NCI-H187 treated with DMSO at 0.1 percent for 48 hours (cell line): ENCODE results near the gene POU3F2.
A peak's percentile ranks its signal among the peaks of the same experiment; 100 is the strongest.

Experiments
- DNase-seq: peaks from one replicate; lab custom pipeline; 2025; lab: John Stamatoyannopoulos, UW

POU3F2 gene

DNA sequence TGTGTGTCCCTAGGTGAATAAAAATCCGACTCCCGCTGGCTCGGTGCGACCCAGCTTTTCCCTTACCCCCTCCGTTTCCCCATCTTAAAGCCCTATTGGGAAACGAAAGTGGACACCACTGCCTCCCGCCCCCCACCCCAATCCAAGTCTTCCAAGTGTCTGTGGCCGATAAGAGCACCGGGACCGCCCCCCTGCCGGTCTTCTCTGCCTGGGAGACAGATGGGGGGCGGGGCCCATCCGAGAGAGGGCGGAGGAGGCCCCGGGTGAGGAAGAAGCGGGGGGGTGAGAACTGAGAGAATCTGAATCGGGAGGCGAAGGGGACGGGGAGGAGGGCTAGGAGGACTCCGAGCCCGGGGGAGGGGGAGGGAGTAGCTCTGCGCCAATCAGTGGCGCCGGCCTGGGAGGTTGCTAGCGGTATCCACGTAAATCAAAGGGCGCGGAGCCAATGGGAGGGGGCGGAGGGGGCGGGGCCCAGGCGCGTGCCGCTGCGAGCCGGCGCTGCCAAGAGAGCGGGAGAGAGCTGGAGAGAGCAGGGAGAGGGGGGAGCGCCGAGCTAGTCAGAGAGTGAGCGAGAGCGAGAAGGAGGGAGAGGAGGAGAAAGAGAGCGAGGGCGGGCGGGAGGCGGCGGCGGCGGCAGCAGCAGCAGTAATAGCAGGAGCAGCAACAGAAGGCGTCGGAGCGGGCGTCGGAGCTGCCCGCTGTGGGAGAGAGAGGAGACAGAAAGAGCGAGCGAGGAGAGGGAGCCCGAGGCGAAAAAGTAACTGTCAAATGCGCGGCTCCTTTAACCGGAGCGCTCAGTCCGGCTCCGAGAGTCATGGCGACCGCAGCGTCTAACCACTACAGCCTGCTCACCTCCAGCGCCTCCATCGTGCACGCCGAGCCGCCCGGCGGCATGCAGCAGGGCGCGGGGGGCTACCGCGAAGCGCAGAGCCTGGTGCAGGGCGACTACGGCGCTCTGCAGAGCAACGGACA lies at the start of gene POU3F2:
TSS of gene POU3F2 (plus strand) at position 515 of the 972 bp plus-strand sequence. CDS start at position 815, 300 bp downstream.
- DNase-seq: peak; percentile 97

DNA sequence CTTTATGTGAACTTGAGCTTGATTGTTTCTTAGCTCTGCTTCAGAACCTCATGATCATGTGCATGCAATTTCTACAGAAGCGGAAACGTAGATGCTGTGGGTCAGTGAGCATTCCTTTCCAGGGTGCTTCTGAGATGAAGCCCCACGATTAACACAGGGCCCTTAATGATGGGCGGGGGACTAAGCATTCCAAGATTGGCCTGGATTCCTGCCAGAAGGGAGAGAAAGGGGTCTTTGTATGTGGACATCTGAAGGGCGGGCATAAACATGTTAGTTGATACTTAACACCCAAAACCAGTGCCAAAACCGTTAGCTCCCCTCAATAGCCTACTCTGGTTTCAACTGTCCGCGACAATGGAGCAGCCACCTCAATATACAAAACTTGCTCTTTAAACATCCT lies 46.9 kb upstream of the POU3F2 start:
- no peak for DNase-seq

DNA sequence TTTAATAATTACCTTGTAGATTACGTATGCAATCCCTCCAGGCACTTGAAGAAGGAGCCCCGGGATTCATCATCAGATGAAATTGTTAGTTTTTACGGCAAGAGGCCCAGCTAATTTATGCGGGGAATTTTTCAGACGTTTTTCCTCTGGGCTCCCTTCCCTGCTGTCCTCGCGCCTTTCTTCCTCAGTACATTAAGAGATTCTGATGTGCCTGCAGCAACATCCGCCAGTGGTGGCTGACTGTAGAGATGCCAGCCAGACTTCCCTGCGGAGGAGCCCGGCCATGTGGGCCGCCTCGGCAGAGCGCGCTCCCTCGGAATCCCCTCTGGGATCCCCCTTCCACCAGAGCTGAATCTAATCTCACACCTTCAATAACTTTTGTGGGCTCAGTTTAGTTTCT lies 46.4 kb upstream of the POU3F2 start:
- no peak for DNase-seq

DNA sequence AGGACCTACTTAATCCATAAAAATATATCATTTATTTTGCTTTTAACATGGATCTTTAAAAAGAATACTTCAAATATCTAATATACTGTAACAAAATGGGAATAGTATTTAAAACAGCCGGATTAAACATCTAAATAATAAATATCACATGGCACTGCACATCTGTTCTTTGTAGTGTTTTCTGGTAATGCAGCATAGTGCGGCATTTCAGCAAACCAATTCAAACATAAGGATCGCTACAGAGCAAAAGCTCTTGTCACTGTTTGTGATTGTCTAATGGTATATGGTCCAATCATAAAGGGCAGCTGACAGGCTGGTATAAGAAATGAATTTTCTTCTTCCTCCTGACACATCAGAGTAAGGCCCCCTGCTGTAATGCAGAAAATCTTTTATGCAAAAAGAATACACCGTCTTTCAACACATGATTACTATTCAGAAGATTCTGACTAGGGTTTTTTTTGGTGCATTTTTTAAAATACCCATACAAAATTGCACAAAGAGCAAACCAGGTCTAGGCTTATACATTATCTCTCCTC lies 40.0 kb upstream of the POU3F2 start:
- DNase-seq: no peak

DNA sequence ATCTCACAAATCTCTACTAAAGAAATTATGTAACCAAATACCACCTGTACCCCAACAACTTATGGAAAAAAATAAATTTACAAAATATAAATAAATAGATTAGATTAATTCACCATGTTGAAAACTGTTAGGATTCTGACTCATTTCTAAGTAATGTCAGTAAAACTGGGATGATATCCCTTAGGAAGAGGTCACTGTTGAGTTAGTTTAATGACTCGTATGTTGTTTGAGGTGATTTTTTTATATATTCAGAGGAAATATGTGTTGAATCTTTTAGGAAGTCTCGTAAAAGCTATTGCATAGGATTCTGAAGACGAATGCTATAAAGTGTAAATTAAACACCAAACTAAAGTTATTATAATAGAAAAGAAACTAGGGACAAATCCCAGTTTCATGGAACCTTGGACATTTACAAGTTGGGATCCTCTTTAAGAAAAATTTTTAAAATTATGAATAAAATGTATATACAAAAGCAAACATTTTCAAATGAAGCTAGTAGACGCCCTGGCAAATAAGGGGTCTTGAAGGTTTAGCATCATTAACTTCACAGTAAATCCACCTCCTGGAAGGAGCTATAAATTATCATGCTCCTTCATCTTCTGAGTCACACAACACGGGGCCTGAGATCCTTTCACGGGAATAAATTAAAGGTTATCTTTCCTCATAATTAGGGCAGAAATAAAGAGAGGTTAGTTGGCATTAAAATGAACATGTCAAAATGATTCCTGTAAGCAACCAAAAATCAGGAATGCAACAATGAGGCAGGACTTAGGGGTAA lies 37.0 kb upstream of the POU3F2 start:
- DNase-seq: no peak

DNA sequence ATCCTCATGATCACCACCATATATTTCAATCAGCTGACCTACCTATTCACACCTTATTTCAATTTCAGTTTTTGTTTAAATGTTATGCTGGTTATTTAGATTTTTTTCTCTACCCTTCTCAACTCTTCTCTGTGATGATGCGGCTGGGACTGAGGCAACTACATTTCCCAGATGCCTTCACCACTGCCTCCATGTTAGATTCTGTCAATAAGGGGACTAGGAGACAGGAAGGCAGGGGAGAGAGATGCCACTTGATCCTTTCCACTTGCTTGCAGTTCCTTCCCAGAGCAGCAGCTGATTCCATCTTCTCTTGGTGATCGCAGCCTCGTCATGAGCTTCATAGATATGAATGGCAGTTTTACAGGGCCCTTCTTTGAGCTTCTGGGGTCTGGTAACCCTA lies 33.5 kb upstream of the POU3F2 start:
- DNase-seq: no peak

DNA sequence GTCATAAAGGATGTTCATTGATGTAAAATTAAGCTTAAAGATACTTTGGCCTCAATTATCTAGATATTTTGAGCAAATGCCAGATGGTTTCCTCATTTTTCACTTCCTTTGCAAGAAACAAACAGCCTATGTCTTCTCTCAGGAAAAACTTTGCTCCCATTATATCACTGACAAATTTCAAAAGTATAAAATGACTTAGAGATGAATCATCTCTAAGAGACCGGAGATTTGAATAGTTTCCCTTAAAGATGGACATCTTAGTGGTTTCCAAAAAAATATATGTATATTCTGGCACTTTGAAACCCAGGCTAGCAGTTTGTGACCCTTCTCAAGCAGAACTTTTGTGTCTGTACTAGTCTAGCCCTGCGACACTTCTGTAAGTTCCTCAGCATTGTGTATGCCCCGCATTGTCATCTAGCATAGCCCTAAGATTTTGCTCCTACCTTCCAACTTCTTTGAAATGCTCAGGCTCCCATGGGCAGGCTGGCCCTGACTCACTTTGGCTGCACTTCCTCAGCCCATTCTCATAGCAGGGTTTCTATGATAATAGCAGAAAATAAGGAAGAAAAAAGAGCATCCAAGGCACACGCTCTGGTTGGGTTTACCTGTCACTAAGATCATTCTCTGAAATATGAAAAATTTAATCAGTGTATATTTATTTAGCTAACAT lies 25.7 kb upstream of the POU3F2 start:
- DNase-seq: no peak

DNA sequence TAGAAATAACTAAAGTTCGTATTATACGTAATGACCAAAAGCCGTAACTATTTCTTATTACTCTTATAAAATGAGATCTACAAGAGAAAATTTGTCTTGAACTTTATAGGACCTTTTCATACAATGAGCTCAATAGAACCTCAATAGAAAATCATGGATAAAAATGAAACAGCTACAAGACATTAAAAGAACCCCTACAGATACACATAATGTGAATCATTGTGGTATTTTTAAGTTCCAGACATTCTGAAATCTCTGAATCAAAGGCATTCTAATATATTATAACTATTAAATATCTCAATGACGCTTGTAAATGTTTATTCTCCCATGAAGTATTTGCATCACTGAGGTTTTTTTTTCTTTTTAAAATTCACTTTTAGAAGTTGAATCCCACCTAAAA lies 22.2 kb upstream of the POU3F2 start:
- no peak for DNase-seq

DNA sequence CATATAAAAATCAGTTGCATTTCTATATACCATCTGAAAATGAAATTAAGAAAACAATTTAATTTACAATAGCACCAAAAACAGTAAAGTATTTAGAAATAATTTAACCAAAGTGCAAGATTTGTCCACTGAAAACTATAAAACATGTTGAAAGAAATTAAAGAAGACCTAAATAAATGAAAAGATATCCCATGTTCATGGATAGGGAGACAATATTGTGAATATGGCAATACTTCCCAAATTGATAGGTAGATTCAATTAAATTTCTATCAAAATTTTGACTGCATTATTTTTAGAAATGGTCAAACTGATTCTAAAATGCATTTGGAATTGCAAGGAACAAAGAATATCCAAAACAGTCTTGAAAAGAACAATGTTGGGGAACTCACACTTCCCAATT lies 17.6 kb upstream of the POU3F2 start:
- DNase-seq: no peak

DNA sequence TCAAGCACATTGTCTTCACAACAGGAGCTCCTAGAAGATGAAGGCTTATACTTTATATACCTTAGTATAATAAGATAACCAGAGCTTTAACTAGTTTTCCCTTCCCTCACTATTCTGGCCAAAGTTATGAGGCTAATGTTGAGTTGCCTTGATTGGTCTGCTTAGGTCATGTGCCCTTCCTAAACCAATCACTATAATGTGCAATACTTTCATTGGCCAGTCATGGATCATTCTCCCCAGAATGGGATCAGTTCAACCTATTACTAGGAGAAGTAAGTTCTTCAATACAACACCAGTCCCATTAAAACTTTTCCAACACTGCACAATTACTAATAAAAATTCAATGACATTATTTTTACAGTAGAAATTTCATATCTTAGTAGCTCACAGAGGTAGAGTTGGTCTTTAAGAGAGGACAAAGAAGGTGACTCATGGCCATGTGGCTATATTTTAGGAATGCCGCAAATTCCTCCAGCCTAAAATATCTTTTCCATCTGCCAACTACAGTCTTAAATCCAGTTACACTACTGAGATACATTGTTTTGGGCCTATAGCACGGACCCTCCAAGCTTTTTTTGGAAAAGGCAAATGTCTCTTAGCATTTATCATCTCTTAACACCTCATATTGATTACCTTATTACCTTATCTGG lies 12.5 kb upstream of the POU3F2 start:
- DNase-seq: no peak

DNA sequence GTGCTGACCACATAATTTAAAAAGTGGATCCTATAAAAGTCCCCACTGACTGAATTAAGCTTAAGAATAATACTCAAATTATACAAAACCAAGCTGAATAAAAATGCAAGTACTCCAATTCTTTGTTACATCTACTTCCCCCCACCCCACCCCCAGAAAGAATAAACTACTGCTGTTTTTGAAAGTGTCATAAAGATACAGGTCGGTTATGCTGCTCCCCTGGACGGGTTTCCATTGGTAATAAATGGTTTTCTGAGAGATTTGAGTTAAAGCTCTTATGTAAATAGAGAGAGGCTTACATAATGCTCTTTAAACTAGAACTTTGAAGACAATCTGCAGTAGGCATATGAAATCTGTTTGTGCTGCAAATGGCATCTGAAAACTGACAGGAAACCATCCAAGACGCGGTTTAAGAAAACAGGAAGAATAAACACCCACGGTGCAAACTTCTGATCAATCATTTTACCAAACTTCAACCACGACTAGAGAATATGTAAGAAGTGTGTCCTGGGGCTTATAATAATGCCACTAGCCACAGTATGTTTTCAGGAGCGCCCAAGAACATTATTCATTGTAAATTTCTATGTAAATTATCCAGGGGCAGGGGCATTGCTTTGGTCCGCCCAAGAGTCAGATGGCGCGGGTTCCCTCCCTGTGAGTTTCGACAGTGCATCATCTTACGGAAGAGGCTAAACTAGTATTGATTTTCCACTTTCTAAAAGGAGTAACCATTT lies 10.8 kb upstream of the POU3F2 start:
- DNase-seq: no peak

DNA sequence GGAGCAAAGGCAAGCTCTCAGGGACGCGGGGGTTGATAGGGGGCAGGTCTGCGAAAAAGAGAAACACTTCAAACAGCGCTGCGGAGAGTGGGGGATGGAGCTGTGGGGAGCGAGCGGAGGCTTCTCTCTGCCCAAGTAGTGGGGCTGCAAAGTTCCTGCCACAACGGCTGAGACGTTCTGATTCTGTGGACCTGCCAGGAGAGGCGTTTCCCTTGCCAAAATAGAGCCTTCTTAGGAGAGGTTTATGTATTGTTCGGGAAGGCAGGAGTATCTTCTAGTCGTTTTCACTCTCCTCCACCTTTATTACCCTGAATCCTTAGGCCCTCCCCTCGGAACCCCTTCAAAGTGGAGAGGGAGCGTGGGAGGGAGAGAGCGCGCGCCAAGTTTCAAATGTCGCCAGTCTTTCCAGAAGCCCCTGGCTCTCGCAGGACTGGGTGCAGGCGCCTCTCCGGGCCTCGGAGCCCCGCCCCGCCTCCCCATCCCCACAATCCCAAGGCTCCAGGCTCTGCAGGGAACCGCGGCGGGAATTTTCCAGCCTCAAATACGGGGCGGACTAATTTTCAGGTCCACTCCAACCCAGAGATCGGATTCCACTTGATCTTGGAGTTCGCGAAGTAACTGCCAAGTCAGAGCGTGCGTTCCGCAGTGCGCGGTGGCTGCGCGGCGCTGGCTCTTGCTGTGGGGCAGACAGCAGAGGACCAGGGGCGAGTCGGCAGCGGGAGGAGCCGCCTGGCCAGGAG lies 10.0 kb upstream of the POU3F2 start:
- peak; percentile 48 for DNase-seq

DNA sequence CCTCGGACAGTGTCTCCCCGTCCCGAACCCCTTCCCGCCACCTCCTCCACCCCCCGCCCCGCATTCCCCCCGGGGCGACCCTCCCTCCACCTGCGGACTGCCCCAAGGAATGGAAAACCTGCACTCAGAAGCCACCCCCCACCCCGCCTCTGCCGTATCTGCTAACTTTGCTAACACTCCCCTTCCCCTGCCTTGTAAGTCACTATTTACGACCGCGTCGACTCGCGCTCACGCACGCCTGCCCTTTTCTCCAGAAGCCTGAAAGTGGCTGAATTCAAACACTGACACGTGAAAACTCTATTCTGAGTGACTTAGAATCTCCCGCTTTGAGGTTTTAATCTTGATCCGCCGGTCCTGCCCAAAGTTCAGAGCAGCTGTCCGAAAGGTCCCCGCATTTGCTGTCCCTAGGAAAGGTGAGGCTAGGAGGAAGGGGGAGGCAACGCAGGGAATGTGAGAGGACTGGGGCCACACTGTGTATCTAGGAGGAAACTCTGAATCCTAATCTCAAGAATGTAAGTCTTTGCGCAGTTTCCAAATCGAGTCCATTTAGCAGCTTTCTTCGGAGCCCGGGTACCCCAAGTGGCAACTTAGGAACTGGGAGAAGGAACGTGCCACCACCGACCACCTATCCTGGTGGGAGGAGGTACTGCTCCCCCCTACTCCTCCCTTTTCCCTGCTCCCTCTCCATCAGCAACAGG lies 9.3 kb upstream of the POU3F2 start:
- no peak for DNase-seq

DNA sequence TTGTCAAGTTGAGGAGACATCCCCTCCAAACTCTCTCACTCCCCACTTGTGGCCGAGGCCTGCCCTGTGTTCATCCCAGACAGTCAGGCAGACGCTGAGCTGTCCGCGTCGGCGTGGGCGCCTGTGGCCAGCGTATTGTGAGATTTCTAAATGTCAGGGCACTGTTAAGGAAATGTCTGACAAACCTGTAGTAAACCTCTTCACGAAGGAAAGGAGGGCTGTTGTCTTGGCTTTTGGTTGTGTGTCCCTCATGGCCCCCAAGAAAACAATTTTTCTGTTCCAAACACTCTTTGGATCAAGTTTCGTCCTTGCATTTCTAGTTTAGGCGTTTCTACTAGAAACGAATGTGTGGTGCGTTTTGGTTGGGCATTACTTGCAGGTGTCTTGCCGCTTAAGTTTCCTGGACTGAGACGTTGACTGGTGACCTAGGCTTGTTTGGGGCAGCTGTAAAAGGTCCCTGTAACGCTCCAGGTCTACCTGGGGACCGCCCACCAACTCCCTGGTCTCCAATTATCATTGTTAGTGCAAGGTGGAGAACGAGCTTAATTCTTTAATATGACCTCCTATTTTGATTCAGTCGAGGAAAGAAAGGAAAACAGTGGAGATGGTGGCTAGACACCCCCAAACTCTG lies 8.7 kb upstream of the POU3F2 start:
- no peak for DNase-seq

DNA sequence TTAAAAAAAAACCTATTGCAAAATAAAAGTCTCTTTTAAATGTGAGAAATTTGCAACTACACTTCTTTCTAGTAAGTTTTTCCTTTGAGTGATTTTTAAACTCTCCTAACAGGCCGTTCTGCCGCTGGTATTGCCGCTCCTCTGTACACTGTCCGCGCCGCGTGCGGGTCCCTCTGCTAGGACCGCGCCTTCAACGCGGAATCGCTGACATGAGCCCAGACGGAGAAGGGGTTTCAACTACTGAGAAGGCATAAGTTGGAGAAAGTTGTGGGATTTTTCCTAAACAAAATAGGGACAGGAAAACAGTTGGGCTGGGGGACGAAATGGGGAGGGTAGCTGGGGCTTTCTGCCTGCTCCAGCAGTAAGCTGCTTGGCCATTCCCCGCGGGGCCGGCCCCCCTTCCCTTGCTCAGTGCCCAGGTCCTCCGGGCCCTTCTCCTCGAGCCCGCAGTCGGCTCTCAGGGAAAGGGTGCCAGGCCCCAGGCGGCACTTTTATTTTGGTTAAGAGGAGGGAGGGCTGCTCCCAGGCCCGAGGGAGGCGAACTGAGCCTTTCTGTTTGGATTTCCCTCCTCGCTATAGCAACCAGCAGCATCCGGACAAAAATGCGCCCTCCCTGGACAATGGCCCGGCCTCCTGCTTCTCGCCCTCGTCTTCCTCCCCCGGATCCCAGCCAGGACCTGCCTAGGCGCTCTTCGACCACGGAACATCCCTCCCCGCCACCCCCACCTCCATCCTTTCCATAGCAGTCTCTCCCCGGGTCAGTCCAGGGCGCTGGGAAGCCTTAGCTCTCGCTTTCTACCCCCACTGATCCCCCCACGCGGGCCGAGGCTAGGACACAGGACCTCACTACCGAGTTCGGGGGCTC lies 6.8 kb upstream of the POU3F2 start:
- DNase-seq: no peak

DNA sequence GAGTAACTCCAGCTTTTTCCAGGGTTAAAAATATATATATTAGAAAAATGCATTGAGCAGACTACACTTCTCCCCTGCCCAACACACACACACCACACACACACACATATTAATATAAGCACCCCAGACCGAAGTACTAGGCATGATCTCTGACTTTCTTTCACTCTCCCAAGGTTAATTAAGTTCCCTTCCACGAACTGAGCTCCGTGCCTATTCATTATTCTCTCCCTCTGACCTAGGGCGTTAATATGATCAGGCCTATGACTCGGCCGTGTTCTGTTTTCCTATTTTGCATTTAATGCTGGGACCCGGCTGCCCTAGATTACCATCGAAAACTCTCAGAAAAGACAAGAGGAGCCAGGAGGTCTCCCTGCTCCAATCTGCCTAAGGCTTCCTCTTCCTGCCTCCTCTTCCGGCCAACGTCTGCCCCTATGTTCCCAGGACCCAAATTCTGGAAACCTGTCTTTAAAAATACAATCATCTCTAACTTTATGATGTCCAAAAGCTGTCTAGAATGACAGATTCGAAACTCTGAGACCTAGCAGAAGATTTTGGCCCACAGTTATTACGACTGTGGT lies 6.1 kb upstream of the POU3F2 start:
- no peak for DNase-seq

DNA sequence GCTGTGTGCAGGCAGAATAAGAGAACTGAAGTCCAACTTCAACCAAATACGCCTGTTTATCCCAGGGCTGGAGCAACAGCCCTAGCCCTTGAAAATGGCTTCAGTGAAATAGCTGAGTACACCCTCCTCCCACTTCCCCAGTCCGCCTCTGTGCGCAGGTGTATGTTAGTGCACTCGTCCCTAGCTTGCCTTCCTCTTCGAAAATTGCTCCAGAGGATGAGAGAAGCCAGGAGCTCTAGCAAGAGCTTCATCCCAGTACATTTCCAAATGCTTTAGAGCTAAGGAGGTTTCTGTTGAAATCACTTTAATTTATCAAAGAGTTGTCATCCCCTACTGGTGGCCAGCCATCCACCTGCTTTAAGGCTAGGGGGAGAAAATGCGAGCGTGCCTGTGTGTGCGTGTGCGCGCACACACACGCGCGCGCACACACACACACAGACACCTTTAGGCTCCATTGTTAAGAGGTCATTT lies 5.4 kb upstream of the POU3F2 start:
- DNase-seq: peak; percentile 67

DNA sequence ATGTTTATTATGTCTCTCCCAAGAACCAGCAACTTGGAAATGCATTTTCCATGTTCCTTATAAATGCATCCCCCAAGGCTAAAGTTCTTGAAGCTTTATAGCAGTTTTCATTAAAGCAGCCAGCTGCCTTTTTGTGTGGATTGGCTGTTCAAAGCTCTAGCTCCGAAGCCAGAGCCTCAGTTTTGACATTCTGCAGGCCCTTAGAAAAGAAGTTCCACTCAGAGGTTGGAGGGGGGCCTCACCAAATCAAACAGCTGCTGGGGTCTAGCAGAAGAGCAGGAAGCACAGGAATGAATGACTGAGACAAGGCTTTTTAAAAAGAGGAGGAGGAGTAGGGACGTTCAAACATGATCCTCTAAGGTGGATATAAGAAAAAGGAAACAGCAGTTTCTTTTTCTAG lies 4.2 kb upstream of the POU3F2 start:
- DNase-seq: no peak
